ENCODE measurements around the gene APLP2. TPM values are rescaled to one million over a fixed set of nuclear protein-coding genes. Genes with fewer than 3 reads are reported as not detected.
A peak's percentile ranks its signal among the peaks of the same experiment; 100 is the strongest.

Gene APLP2
- total and polyA plus RNA-seq, 9 of the 15 experiments (the other 6 are each of a cell fraction or from before 2014, with no cell fraction given), result 17.4 to 164 (median 118) TPM

DNA sequence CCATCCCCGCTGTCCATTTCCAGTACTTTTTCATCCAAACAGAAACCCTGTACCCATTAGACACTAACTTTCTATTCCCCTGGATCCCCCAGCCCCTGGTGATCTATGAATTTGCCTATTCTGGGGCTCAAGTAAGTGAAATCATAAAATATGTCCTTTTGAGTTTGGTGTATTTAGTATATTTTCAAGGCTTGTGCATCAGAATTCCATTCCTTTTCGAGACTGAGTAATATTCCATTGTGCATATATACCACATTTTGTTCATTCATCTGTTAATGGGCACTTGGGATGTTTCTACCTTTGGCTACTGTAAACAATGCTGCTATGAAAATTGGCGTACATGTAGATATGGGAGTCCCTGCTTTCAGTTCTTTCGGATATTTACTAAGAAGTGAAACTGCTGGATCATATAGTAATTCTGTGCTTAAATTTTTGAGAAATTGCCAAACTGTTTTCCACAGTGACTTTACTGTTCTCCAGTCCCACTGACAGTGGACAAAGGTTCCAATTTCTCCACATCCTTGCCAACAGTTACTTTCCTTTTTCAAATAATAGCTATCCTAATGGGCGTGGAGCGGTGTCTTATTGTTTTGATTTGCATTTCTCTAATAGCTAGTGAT lies 16.1 kb downstream of the APLP2 start:
- WGBS (ENCODE audit: insufficient coverage, low coverage, missing lambda C conversion rate), result 84% methylated on average over 6 of the region's 6 CpGs
- H3K9me3 ChIP-seq (replicated peaks; ENCODE audit: control insufficient read depth, insufficient read depth, low read depth, low read length), result no peaks in the 10 kb centered on the region

More for the DNA sequence above, 16.1 kb downstream of the APLP2 start:
- H4K20me1 ChIP-seq (replicated peaks; ENCODE audit: control insufficient read depth, insufficient read depth, low read length), result no peaks in the 10 kb centered on the region
- no peak overlapping the region for H2AFZ ChIP-seq (ENCODE audit: low read depth, low read length)
- peaks cover 4% of the 10 kb centered on the region; the same call in 1 of the 3 replicates for H3K36me3 ChIP-seq (ENCODE audit: control insufficient read depth, insufficient read depth, low read length)
- DNase-seq (ENCODE audit: extremely low read depth in 1 of 4, low spot score in 3 of 4) (no peak), FAIRE-seq (no peak), ATAC-seq (no peak)
- intact Hi-C loops (cut with micrococcal nuclease), result no loop called here
- CTCF ChIA-PET (ENCODE audit: low intra/inter-chr PET ratio), result no interaction called here
- no peak overlapping the region for H3K27ac ChIP-seq (ENCODE audit: extremely low read depth, low read depth, low read length)
- H3K4me2 ChIP-seq (ENCODE audit: insufficient read depth, low read length), result no peak overlapping the region
- H3K9me1 ChIP-seq (ENCODE audit: control insufficient read depth, insufficient read depth, low read length), result peaks cover 4% of the 10 kb centered on the region
- no peak overlapping the region for H3K4me3 ChIP-seq
- H3K79me2 ChIP-seq (ENCODE audit: control insufficient read depth, insufficient read depth, low read length), result peaks cover 85% of the 10 kb centered on the region
- no peaks in the 10 kb centered on the region for H3K27me3 ChIP-seq (ENCODE audit: control insufficient read depth in 2 of 2, insufficient read depth in 2 of 2, low read length in 2 of 2)
- peaks cover under 1 to 31% of the 10 kb centered on the region in 2 experiments; a peak in 4 of 5 replicates for H3K4me1 ChIP-seq (replicated peaks in 1 of 2; ENCODE audit: control insufficient read depth in 2 of 2, insufficient read depth in 2 of 2, low read length in 2 of 2)
- no peak overlapping the region for H3K9ac ChIP-seq (ENCODE audit: insufficient read depth in 1 of 2, low read depth in 2 of 2, low read length in 2 of 2)
- TF ChIP-seq ZBTB49 (CRISPR knock-in tag; IDR thresholded peaks at IDR 0.05; ENCODE audit: borderline replicate concordance), result no peak
- TF ChIP-seq ZNF584 (CRISPR knock-in tag; IDR thresholded peaks at IDR 0.05; ENCODE audit: low read depth), result no peak
- TF ChIP-seq, protein P1, sequence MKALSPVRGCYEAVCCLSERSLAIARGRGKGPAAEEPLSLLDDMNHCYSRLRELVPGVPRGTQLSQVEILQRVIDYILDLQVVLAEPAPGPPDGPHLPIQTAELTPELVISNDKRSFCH (CRISPR knock-in tag; IDR thresholded peaks at IDR 0.05), result no peak
- TF ChIP-seq, protein P1 (tag; IDR thresholded peaks at IDR 0.05), result no peak
- TF ChIP-seq ZNF146 (CRISPR knock-in tag; IDR thresholded peaks at IDR 0.05; ENCODE audit: unreplicated experiment), result peak; percentile 63
- TF ChIP-seq ETV1 (tag; conservative IDR thresholded peaks at IDR 0.05; ENCODE audit: low read depth), result no peak
- in situ Hi-C loops (cut with MboI), result no loop called here
- no TSS peak for BruUV-seq (replicated peaks)
- POLR2A ChIA-PET, result interaction anchor here (0.6 to 3.8 kb wide), 4 partner anchors 9 to 47 kb away, joined by 3 to 19 read pairs (median 8); partner anchors contain the start of gene APLP2
